Measurements from ENCODE around the gene DPEP3. TPM values are rescaled to one million over a fixed set of nuclear protein-coding genes. Genes with fewer than 3 reads are reported as not detected.

DPEP3 gene
- total RNA-seq, 2 donors from 2014 or later, result not detected

DNA sequence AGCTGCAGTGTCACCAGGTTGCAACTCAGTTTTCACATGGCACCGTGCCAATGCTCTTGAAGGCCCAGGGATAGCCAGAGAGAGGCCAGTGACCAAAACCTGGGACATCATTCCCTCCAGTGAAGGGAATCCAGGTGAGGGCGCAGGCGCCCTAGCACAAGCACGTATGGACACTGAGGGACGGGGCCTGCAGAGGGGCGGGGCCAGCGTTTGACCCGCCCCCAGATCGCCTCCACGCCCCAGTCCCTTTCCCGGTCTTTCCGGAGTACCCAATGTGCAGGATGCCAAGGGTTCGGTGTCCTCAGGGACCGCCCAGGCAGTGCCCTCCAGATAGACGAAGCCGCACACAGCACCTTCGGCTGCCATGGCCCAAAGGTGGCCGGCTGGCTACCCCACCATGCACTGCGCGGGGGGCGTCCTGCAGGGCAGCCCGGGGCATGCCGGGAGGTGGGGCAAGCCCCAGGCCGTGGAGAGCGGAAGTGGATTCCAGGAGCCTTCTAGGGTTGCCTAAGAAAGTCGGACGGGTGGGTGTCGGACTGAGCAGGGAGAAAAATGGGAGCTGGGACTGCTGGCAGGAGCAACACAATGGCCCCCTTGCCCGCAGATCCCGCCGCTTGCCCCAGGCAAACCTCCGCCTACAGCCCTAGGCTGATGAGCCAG, 16.5 kb downstream of the DPEP3 start:
- H3K9ac ChIP-seq (ENCODE audit: low read depth in 2 of 2, low read length in 2 of 2), result peak overlapping the region; percentile 36 to 42
- intact Hi-C loops (cut with DNase I), result no loop called here
- H3K36me3 ChIP-seq, result no peaks in the 10 kb centered on the region
- H3K4me3 ChIP-seq, result no peak overlapping the region
- TF ChIP-seq, protein P1, sequence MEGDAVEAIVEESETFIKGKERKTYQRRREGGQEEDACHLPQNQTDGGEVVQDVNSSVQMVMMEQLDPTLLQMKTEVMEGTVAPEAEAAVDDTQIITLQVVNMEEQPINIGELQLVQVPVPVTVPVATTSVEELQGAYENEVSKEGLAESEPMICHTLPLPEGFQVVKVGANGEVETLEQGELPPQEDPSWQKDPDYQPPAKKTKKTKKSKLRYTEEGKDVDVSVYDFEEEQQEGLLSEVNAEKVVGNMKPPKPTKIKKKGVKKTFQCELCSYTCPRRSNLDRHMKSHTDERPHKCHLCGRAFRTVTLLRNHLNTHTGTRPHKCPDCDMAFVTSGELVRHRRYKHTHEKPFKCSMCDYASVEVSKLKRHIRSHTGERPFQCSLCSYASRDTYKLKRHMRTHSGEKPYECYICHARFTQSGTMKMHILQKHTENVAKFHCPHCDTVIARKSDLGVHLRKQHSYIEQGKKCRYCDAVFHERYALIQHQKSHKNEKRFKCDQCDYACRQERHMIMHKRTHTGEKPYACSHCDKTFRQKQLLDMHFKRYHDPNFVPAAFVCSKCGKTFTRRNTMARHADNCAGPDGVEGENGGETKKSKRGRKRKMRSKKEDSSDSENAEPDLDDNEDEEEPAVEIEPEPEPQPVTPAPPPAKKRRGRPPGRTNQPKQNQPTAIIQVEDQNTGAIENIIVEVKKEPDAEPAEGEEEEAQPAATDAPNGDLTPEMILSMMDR (IDR thresholded peaks at IDR 0.05), result no peak
- no peaks in the 10 kb centered on the region for H3K27me3 ChIP-seq
- no peak overlapping the region for H3K27ac ChIP-seq
- H3K9me3 ChIP-seq, result no peaks in the 10 kb centered on the region
- peaks cover 6% of the 10 kb centered on the region for H3K4me1 ChIP-seq
- no peak for DNase-seq

DNA sequence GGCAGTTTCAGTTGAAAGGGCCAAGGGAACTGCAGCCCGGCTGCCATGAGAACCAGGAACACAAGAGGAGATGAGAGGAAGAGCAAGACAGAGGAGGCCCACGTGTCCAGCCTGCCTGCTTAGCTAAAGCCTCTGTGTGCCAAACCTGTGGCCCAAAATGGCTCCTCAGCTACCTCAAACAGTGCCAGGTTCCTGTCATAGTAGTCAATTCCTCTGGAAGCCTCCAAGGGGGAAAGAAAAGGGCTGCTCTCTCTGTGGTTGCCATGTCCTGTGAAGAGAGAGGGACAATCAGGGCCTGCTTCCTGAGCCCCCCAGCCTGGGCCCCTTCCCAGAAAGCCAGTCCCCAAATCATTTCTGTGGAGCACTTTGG, 17.0 kb downstream of the DPEP3 start:
- Histone ChIP-seq H3K27me3 (no peaks in the 10 kb centered on the region), H3K4me3 (no peak overlapping the region), H3K9me3 (no peaks in the 10 kb centered on the region), H3K4me1 (peaks cover 6% of the 10 kb centered on the region), H3K9ac (ENCODE audit: low read depth in 2 of 2, low read length in 2 of 2) (peak overlapping the region in 1 of 2 donors; percentile 42), H3K36me3 (no peaks in the 10 kb centered on the region), H3K27ac (no peak overlapping the region)
- TF ChIP-seq, protein P1 (IDR thresholded peaks at IDR 0.05), result no peak
- intact Hi-C loops (cut with DNase I), result no loop called here
- no peak for DNase-seq

DNA sequence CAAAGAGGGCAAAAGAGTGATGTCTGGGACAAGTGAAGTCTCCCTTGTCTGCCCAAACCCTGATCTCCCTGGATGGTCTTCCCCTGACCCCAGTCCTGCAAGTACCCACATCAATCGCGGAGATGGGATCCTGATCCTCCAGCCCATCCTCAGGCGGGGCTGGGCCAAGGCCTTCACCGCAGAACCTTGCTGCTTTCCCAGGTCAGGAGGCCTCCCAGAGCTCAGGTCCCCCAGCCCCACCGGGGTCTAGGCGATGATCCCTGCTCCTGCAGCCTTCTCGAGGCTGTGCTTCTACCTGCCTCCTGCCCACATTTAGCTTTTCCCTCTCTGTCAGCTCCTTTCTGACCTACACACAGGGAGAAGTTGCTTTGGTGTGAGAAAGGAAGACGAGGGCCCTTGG, 18.2 kb downstream of the DPEP3 start:
- no peaks in the 10 kb centered on the region for H3K9me3 ChIP-seq
- H3K9ac ChIP-seq (ENCODE audit: low read depth in 2 of 2, low read length in 2 of 2), result no peak overlapping the region
- H3K27ac ChIP-seq, result no peak overlapping the region
- no peak for DNase-seq
- H3K4me3 ChIP-seq, result no peak overlapping the region
- H3K4me1 ChIP-seq, result peaks cover 6% of the 10 kb centered on the region
- TF ChIP-seq, protein P1 (IDR thresholded peaks at IDR 0.05), result no peak
- intact Hi-C loops (cut with DNase I), result no loop called here
- H3K27me3 ChIP-seq, result no peaks in the 10 kb centered on the region
- no peaks in the 10 kb centered on the region for H3K36me3 ChIP-seq

- Histone ChIP-seq H3K4me1 (peaks cover 2% of the 10 kb centered on the region), H3K36me3 (no peaks in the 10 kb centered on the region), H3K27me3 (no peaks in the 10 kb centered on the region), H3K9ac (ENCODE audit: low read depth in 2 of 2, low read length in 2 of 2) (no peak overlapping the region), H3K9me3 (no peaks in the 10 kb centered on the region), H3K4me3 (no peak overlapping the region), H3K27ac (no peak overlapping the region)
- intact Hi-C loops (cut with DNase I), result no loop called here
- peak; percentile 89 for DNase-seq
- TF ChIP-seq, protein P1 (IDR thresholded peaks at IDR 0.05), result no peak
Observed at GRCh38 chr16:67961551-67961957, 18.7 kb downstream of the DPEP3 start.

DNA sequence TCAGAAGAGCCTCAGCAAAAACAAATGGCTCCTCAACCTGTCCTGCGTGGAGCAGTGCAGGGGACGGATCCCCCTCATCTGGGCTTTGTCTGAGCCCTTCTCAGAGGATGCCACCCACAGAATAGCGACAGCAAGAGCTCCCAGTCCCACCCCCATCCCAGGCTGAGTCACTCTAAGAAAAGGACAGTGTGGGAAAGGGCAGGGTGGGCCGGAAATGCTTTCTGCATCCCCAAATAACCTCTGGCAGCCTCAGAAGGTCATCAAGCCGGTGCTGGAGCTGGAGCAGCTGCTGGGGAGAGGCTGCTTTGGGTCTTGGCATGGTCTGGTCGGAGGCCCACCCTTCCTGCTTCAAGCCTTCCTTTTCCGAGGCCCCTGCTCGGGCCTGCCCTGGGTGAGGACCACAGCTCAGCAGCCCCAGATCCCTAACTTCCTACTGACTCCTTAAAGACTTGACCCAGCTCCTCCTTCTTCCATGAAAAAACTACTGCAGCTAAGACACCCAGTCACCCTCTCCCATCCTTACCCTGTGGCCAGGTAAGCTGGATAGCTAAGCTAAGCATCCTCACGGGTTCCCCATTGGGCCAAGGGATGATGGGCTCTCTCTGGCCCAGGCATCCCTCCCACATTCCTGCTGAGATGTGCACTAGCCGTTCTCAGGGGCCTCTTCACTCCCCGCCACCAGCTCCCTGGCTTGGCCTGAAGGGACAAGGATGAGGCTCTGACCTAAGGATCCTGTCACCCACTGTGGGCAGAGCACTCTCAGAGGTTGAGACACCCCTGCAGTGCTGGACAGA, 20.6 kb downstream of the DPEP3 start:
- Histone ChIP-seq H3K9ac (ENCODE audit: low read depth in 2 of 2, low read length in 2 of 2) (peak overlapping the region; percentile 12 to 59), H3K9me3 (no peaks in the 10 kb centered on the region), H3K36me3 (no peaks in the 10 kb centered on the region), H3K27me3 (no peaks in the 10 kb centered on the region), H3K27ac (no peak overlapping the region), H3K4me3 (no peak overlapping the region), H3K4me1 (no peaks in the 10 kb centered on the region)
- TF ChIP-seq, protein P1 (IDR thresholded peaks at IDR 0.05), result no peak
- intact Hi-C loops (cut with DNase I), result no loop called here
- DNase-seq, result no peak

Measured in colonic mucosa (tissue), 4 donors.